ENCODE measurements around the gene CFAP46. TPM values are rescaled to one million over a fixed set of nuclear protein-coding genes. Genes with fewer than 3 reads are reported as not detected.

Gene CFAP46
- total RNA-seq, 2 donors from 2014 or later = 0.35 to 1.5 TPM

DNA sequence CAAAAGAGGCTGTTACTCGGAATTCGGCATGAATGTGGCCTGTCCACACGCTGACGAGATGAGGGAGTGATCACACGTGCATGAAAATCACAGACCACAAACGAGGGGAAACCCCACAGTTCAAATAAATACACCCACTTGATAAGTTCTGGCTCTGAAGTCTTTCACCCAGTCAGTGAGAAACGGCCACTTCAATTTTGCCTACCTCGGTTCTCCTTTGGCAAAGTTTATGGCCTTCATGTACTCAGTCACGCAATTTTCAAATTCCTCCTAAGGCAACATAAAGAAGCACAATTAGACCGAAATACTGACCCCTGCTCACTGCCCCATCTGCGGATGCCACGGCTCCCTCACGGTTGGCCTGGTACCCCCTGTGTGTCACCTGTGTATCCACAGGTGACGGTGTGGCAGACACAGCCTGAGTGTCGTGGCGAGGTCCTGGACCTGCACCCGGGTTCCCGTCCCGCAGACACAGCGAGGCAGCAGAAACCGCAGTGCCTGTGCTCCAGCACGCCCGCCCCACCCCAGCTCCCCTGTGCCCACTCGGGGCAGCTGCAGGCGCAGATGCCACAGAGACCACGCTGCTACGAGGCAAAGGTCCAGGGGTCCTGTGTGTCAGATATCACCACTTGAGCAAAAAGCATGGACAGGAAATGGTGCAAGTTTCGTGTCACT, 1.4 kb downstream of the CFAP46 start:
- no peak for DNase-seq (ENCODE audit: low spot score)
- H3K27me3 ChIP-seq = peaks cover 0 to 5% of the 10 kb centered on the region in 2 donors

DNA sequence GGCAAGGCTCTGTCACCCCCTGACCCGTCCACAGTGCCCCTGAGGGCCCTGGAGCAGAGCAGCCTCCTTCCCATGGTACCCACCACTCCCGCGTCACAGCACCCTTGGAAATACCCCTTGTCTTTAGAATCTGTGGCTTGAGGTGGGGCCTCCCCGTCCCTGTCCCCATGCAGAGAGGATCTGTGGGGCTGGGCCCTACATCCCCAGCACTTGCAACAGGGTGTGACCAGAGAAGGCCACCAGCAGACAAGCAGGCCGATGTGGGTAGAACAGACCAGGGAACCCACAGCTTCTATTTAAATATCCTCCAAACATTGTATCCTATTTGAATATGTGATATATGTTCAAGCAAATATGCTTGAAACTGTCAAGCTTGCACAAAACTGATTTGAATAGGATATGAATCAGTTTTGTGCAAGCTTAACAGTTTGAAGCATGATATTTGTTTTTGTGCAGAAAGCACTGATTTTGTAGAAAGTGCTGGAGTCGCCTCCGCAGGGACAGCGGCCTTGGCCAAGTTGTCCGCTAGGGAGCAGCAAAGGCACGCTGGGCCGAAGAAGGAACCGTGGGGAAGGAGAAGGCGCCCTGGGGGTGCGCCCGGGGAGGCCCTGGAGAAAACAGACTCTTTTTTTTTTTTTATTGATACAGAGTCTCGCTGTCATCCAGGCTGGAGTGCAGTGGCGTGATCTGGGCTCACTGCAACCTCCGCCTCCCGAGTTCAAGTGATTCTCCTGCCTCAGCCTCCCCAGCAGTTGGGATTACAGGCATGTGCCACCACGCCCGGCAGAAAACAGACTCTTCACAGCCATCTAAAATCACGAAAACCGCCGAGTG, 2.2 kb downstream of the CFAP46 start:
- no peaks in the 10 kb centered on the region for H3K9me3 ChIP-seq
- no peaks in the 10 kb centered on the region for H3K36me3 ChIP-seq
- peaks cover 0 to 5% of the 10 kb centered on the region in 2 donors for H3K27me3 ChIP-seq
- TF ChIP-seq, protein P1, sequence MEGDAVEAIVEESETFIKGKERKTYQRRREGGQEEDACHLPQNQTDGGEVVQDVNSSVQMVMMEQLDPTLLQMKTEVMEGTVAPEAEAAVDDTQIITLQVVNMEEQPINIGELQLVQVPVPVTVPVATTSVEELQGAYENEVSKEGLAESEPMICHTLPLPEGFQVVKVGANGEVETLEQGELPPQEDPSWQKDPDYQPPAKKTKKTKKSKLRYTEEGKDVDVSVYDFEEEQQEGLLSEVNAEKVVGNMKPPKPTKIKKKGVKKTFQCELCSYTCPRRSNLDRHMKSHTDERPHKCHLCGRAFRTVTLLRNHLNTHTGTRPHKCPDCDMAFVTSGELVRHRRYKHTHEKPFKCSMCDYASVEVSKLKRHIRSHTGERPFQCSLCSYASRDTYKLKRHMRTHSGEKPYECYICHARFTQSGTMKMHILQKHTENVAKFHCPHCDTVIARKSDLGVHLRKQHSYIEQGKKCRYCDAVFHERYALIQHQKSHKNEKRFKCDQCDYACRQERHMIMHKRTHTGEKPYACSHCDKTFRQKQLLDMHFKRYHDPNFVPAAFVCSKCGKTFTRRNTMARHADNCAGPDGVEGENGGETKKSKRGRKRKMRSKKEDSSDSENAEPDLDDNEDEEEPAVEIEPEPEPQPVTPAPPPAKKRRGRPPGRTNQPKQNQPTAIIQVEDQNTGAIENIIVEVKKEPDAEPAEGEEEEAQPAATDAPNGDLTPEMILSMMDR (IDR thresholded peaks at IDR 0.05) = peak in 1 of 2 donors; percentile 73
- H3K27ac ChIP-seq = no peak overlapping the region
- H3K4me1 ChIP-seq = peaks cover 0 to 17% of the 10 kb centered on the region in 2 donors
- DNase-seq (ENCODE audit: low spot score) = no peak
- no peak overlapping the region for H3K4me3 ChIP-seq

More for the DNA sequence above, 1.4 kb downstream of the CFAP46 start:
- H3K9me3 ChIP-seq = no peaks in the 10 kb centered on the region
- TF ChIP-seq, protein P1 (IDR thresholded peaks at IDR 0.05) = no peak
- H3K4me1 ChIP-seq = peaks cover 0 to 17% of the 10 kb centered on the region in 2 donors
- H3K4me3 ChIP-seq = no peak overlapping the region
- H3K27ac ChIP-seq = no peak overlapping the region
- H3K36me3 ChIP-seq = no peaks in the 10 kb centered on the region

DNA sequence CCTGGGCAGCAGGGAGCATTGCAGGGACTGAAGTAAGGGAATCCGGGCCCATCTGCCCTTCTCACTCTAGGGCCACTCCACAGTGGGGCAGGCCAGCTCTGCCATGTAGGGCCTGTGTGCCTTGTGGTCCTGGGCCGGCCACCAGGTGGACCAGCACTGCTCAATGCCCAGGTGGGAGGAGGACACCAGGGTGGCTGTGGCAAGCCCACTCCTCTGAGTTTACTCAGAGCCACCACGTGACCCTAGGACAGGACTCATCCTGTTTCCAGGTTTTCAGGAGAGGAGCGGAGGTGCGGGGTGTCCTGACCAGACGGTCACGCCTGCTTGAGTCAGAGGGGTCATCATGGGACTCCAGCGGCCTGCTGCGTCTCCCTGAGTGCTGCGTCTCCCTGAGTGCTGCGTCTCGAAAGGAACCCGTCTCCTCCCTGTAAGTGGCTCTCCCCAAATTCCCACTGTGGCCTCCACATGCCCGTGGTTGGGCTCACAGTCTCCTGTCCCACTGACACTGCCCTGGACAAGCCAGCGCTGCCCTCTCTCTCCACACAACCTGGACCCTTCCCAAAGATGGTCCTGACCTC, 2.9 kb downstream of the CFAP46 start:
- TF ChIP-seq, protein P1 (IDR thresholded peaks at IDR 0.05) = no peak

DNA sequence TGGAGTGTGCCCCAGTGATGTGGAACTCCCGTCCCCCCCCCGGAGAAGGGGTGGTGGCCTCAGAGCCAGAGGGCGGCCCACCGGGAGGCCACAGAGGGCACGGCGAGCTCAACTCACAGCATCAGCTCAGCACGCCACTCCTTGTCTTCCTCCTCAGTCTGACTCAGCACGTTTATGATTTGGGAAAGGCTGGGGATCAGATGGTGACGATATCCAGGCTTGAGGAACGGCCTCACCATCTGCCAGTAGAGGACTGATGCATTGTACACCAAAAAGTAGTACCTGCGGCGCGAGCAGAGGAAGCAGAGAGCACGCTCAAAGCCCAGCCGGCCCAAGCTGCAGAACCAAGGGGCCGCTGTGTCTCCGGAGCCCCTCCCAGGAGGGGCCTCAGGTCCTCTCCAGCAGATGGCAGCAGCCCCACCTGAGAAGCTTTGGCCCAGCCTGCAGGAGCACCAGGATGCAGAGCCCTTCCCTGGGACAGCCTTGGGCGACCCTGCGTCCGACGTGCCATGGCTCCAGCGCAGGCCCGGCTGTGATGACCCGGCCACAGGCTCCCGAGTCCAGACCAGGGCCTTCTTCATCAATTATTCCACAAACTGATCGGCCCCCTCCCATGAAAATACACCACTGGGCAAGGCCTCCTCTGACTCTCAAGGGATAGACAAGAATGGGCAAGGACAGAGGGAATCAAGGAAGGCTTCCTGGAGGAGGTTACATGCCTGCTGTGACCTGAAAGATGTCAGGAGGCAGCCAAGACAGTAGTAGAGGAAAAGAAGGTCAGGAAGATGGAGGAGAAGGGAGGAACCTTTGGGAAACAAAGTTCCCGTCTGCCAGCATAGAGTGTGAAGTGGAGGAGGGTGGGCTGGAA, 3.7 kb downstream of the CFAP46 start:
- Histone ChIP-seq H3K4me3 (no peak overlapping the region), H3K36me3 (no peaks in the 10 kb centered on the region), H3K9me3 (no peaks in the 10 kb centered on the region), H3K27me3 (peaks cover 0 to 5% of the 10 kb centered on the region in 2 donors), H3K4me1 (peaks cover 0 to 17% of the 10 kb centered on the region in 2 donors), H3K27ac (no peak overlapping the region)
- no peak for DNase-seq (ENCODE audit: low spot score)
- TF ChIP-seq, protein P1 (IDR thresholded peaks at IDR 0.05) = peak in 1 of 2 donors; percentile 35

More for the DNA sequence above, 2.9 kb downstream of the CFAP46 start:
- H3K27ac ChIP-seq = no peak overlapping the region
- H3K27me3 ChIP-seq = peaks cover 0 to 5% of the 10 kb centered on the region in 2 donors
- H3K4me3 ChIP-seq = no peak overlapping the region
- no peak for DNase-seq (ENCODE audit: low spot score)
- H3K36me3 ChIP-seq = no peaks in the 10 kb centered on the region
- no peaks in the 10 kb centered on the region for H3K9me3 ChIP-seq
- H3K4me1 ChIP-seq = peaks cover 0 to 17% of the 10 kb centered on the region in 2 donors

DNA sequence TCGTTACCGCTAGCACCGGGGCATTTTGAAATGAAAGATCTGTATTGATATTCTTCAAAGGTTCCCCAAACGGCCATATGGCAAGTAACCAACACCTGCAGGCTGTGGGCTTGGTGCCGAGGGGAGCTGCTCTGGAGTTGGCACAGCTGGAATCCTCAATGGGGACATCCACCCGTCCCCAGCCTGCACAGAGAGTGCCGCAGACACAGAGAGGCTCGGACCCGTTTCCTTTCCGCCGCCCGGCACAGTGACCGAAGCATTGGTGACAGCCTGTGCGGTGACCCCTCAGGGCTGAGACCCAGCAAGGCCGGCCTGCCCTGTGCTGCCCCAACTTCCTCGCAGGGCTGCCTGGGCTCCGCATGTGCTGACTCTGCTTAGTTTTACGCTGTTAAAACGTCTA, 4.5 kb downstream of the CFAP46 start:
- H3K27me3 ChIP-seq = peaks cover 0 to under 1% of the 10 kb centered on the region in 2 donors
- no peak for DNase-seq (ENCODE audit: low spot score)
- no peaks in the 10 kb centered on the region for H3K9me3 ChIP-seq
- H3K4me1 ChIP-seq = peaks cover 0 to 14% of the 10 kb centered on the region in 2 donors
- H3K27ac ChIP-seq = no peak overlapping the region
- no peaks in the 10 kb centered on the region for H3K36me3 ChIP-seq
- no peak overlapping the region for H3K4me3 ChIP-seq
- TF ChIP-seq, protein P1 (IDR thresholded peaks at IDR 0.05) = no peak
